ENCODE results near the gene ZNF248.
"Not testable (repeated sequence)": the region's sequence is repeated elsewhere in the genome, so short reads cannot be mapped to it uniquely, and the experiment has no call there.

Gene ZNF248

GRCh38 chr10:37857287-37858211 lies at the start of gene ZNF248:
Gene ZNF248 (minus strand): TSS chr10:37857610. CDS start chr10:37856310, 1,300 bp downstream.
- peak; percentile 94 for DNase-seq

DNA sequence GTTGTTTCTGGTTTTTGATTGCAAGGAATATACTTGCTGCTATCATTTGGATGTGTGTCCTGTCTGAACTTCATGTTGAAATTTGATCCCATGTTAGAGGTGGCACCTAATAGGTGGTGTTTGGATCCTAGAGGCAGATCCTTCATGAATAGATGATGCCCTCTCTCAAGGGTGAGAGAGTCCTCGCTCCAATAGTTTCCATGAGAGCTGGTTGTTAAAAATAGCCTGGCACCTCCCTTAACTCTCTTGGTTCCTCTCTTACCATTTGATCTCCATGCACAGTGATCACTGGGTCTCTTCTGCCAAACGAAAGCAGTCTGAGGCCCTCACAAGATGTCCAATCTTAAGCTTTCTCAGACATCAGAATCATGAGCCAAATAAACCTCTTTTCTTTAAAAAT lies 49.0 kb upstream of the ZNF248 start:
- DNase-seq = no peak

DNA sequence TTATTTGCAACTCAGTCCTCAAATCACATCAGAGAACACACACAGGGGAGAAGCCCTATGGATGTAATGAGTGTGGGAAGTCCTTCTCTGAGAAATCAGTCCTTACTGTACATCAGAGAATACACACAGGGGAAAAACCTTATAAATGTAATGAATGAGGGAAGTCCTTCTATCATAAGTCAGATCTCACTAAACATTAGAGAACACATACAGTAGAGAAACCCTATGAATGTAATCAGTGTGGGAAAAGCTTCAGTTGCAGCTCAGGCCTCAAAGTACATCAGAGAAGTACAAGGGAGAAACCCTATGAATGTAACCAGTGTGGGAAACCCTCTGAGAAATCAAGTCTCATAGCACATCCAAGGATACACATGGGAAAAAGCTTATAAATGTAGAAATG lies 39.0 kb upstream of the ZNF248 start:
- no peak for DNase-seq

DNA sequence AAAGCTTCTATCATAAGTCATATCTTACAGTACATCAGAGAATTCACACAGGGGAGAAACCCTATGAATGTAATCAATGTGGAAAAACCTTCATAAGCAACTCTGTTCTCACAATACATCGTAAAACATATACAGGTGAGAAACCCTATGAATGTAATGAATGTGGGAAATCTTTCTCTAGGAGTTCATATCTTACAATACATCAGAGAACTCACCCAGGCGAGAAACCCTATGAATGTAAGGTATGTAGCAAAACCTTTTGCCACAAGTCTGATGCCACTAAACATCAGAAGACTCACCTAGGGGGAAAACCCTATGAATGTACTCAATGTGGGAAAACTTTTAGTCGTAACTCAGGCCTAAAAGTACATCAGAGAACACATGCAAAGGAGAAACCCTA lies 38.3 kb upstream of the ZNF248 start:
- no peak for DNase-seq

GRCh38 chr10:37885850-37886249 lies 28.4 kb upstream of the ZNF248 start:
- no peak for DNase-seq

GRCh38 chr10:37872955-37873354 lies 15.5 kb upstream of the ZNF248 start:
- no peak for DNase-seq

- DNase-seq = no peak
Measured at GRCh38 chr10:37872283-37872682, 14.9 kb upstream of the ZNF248 start.

- DNase-seq = no peak
Measured at GRCh38 chr10:37871568-37872251, 14.3 kb upstream of the ZNF248 start.

GRCh38 chr10:37871143-37871542 lies 13.7 kb upstream of the ZNF248 start:
- DNase-seq = no peak

GRCh38 chr10:37868796-37869195 lies 11.4 kb upstream of the ZNF248 start:
- DNase-seq = no peak

- DNase-seq = peak; percentile 65
Measured at GRCh38 chr10:37865957-37866803, 8.8 kb upstream of the ZNF248 start.

DNA sequence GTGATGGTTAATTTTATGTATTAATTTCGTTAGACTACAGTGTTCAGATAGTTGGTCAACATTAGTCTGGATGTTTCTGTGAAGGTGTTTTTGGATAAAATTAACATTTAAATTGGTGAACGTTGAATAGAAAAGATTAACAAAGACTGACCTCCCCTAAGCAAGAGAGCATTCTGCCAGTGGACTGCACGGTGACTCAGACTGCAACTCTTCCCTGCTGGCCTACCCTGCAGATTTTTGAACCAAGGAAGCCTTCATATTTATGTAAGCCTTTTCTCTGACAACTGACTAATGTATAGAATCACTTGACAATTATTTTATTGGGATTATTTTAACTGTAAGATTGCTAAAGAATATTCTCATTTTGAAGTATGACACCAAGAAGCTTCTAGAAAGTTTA lies 7.9 kb upstream of the ZNF248 start:
- peak; percentile 16 for DNase-seq

DNA sequence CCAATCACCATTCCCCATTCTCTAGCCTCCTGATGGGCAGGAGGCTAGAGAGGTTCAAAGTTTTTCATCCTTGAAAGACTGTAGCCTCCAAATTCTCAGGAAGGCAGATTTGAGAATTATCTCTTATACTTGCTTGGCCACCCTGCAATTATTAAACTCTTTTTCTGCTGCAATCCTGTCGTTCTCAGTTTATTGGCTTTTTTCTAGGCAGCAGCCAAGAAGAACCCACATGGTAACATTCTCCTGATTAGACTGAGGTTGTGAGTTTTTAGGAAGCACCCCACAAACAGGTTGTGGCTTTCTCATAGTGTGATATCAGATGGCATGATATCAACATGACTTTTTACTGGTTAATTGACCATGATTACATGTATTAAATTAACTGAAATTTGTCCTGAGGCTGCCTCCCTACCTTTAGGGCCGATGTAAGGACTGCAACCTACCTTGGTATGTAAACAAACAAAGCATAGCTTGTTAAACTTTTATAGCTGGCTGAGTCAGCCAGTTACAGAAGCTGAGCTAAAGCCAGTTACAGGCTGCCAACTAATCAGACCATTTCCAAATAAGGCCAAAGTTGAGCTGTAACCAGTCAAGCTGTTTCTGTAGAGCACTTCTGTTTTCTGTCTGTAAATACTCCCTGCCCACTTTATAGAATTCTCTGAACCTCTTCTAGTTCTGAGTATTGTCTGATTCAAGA lies 3.2 kb upstream of the ZNF248 start:
- peak; percentile 48 for DNase-seq

DNA sequence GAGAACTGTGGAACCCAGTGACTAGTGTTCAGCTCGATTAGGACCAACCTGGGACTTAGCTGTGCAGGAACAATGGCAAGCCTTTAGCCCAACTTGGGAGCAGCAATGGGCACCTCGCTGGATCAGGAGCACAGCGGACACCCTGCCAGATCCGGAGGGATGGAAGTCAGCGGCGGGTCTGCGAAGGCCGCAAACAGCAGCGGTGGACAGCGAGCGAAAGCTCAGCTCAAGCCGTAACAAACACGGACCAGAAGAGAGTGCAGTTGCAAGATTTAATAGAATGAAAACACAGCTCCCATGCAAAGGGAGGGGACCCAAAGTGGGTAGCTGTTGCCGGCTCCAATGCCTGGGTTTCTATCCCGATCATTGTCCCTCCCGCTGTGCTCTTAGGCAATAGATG lies 1.9 kb upstream of the ZNF248 start:
- not testable (repeated sequence) for DNase-seq

DNA sequence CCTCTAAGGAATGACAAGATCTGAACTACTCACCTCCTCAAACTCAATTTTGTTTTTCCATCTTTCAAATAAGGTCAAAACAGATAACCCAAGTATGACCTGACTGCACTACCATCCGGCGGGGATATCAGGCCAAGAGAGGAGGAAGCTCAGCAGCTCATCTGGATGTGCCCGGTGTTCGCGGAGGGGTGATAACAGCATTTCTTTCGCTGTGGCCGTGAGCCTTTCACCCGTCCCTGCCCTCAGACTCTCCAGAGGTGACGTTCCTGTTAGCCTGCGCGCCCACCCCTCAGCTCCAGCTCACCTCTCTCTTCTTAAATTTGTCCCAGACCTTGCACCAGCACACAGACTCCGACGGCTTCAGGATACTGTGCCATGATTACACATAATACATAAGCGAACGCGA lies 526 bp downstream of the ZNF248 start:
- DNase-seq = no peak

- no peak for DNase-seq
Measured at GRCh38 chr10:37855636-37856035, 1.8 kb downstream of the ZNF248 start.

GRCh38 chr10:37854626-37855025 lies 2.8 kb downstream of the ZNF248 start:
- DNase-seq = no peak

- no peak for DNase-seq
Measured at GRCh38 chr10:37844644-37845043, 12.8 kb downstream of the ZNF248 start.

DNA sequence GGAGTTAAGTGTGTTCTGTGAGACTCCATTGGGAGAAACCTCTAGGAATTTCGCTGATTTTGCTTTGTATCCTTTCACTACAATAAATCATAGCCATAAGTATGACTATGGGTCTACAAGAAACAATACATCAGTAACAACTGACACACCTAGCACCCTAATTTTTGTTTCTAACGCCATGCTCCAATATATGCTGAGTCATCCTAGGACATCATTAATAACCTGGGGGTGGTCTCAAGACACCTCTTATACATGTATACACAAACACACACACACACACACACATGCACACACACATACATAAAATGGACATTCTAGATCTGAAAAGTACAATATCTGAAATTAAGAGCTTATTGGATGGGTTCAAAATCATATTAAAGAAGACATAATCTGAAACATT lies 18.2 kb downstream of the ZNF248 start:
- no peak for DNase-seq

DNA sequence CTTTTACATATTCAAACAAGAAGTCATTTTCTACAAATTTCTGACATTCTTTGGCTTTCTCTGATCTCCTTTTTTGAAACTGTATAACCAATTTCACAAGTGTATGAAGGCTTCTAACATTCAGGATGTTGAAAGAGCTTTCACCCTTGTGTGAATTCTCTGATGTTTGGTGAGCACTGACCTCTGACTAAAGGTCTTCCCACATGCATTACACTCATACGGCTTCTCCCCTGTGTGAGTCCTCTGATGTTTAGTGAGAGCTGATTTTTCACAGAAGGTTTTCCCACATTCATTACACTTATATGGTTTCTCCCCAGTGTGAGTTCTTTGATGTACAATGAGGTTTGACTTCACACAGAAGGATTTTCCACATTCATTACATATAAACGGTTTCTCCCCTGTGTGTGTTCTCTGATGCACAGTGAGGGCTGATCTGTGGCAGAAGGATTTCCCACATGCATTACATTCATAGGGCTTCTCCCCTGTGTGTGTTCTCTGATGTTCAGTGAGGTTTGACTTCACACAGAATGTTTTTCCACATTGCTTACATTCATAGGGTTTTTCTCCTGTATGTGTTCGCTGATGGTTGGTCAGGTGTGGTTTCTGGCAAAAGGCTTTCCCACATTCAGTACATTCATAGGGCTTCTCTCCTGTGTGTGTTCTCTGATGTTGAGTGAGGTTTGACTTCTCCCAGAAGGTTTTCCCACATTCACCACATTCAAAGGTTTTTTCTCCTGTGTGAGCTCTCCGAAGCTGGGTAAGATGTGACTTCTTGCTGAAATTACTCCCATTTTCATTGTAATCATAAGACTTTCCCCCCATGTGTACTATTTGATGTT lies 25.7 kb downstream of the ZNF248 start:
- no peak for DNase-seq

GRCh38 chr10:37826806-37827205 lies 30.6 kb downstream of the ZNF248 start:
- DNase-seq = peak; percentile 17

- no peak for DNase-seq
Measured at GRCh38 chr10:37821237-37821636, 36.2 kb downstream of the ZNF248 start.

Measured in MV-4-11 (cell line).